ENCODE data around the gene CIRBP. TPM values are rescaled to one million over a fixed set of nuclear protein-coding genes. Genes with fewer than 3 reads are reported as not detected.
"Not testable (repeated sequence)": the region's sequence is repeated elsewhere in the genome, so short reads cannot be mapped to it uniquely, and the experiment has no call there.

CIRBP gene
- total and polyA plus RNA-seq, 2 donors, result 229 to 693 TPM

GRCh38 chr19:1296078-1296477 is 26.9 kb downstream of the CIRBP start:
- DNase-seq (ENCODE audit: low read depth in 6 of 9, low spot score in 9 of 9), result no peak
- Histone ChIP-seq H3K4me1 (ENCODE audit: control insufficient read depth in 2 of 2, insufficient read depth in 2 of 2, low read length in 2 of 2) (no peaks in the 10 kb centered on the region), H3K27me3 (ENCODE audit: control insufficient read depth in 2 of 2, insufficient read depth in 1 of 2, low read length in 1 of 2) (peaks cover 20 to 76% of the 10 kb centered on the region in 2 donors), H3K9me3 (ENCODE audit: control insufficient read depth in 2 of 2, insufficient read depth in 1 of 2, low read length in 1 of 2) (no peaks in the 10 kb centered on the region), H3K27ac (ENCODE audit: low read depth in 1 of 2, low read length in 1 of 2) (no peak overlapping the region), H3K4me3 (ENCODE audit: low read length in 2 of 2) (no peak overlapping the region), H3K36me3 (ENCODE audit: control insufficient read depth in 2 of 2, insufficient read depth in 2 of 2, low read length in 1 of 2) (no peaks in the 10 kb centered on the region)
- WGBS, result 93% methylated on average over 12 of the region's 13 CpGs

DNA sequence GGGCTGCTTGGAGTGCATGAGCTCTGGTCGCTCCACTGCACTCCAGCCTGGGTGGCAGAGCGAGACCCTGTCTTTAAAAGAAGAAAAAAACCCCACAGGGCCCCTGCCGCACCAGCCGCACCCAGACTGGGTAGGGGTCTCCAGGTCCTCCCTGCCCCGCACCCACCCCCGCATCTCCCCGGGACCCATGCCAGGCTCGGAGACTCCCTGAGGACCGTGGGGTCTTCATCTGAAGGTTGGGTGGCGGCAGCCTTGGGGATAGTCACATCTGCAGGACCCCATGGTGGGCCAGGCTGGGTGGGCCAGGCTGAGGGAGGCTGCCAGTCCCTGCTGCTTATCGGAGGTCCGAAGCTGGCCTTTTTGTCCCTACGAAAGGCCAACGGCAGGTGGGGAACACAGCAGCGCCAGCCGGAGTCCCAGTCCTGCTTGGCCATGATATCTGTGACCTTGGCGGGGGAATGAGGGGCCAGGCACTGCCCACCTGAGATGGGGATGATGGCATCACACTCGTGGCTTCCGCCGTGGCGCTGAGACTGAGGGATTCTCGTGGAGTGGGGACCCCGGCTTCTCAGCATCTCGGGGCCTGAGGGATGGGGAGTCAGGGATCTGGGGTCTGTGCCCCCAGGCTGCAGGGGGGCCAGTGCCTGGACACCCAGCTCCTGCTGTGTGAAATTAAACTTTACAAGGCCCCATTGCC is 27.6 kb downstream of the CIRBP start:
- 94% methylated on average over 24 of the region's 24 CpGs for WGBS
- Histone ChIP-seq H3K27ac (ENCODE audit: low read depth in 1 of 2, low read length in 1 of 2) (no peak overlapping the region), H3K4me1 (ENCODE audit: control insufficient read depth in 2 of 2, insufficient read depth in 2 of 2, low read length in 2 of 2) (no peaks in the 10 kb centered on the region), H3K9me3 (ENCODE audit: control insufficient read depth in 2 of 2, insufficient read depth in 1 of 2, low read length in 1 of 2) (no peaks in the 10 kb centered on the region), H3K4me3 (ENCODE audit: low read length in 2 of 2) (no peak overlapping the region), H3K36me3 (ENCODE audit: control insufficient read depth in 2 of 2, insufficient read depth in 2 of 2, low read length in 1 of 2) (no peaks in the 10 kb centered on the region), H3K27me3 (ENCODE audit: control insufficient read depth in 2 of 2, insufficient read depth in 1 of 2, low read length in 1 of 2) (peaks cover 20 to 70% of the 10 kb centered on the region in 2 donors)
- DNase-seq (ENCODE audit: low read depth in 6 of 9, low spot score in 9 of 9), result no peak

DNA sequence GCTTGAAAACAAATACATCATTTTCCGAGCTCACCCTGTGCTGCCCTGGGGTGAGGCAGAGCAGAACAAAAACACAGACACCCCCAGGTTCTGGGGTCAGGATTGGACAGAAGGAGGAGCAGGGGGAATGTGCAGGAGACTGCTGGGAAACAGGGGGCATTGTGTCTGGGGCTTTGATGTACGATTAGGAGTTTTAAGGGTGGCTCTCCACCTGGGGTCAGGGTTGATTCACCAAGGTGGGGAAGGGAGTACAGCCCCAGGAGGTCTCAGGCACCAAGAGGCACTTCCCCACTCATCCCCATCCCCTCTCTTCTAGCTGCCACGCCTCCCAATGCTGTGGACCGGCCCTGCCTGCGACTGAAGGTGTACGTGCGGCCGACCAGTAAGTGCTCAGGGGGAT is 29.1 kb downstream of the CIRBP start:
- DNase-seq (ENCODE audit: low read depth in 6 of 9, low spot score in 9 of 9), result no peak
- 90% methylated on average over 8 of the region's 8 CpGs for WGBS
- no peak overlapping the region for H3K27ac ChIP-seq (ENCODE audit: low read depth in 1 of 2, low read length in 1 of 2)
- no peaks in the 10 kb centered on the region for H3K9me3 ChIP-seq (ENCODE audit: control insufficient read depth in 2 of 2, insufficient read depth in 1 of 2, low read length in 1 of 2)
- no peak overlapping the region for H3K4me3 ChIP-seq (ENCODE audit: low read length in 2 of 2)
- H3K4me1 ChIP-seq (ENCODE audit: control insufficient read depth in 2 of 2, insufficient read depth in 2 of 2, low read length in 2 of 2), result no peaks in the 10 kb centered on the region
- H3K36me3 ChIP-seq (ENCODE audit: control insufficient read depth in 2 of 2, insufficient read depth in 2 of 2, low read length in 1 of 2), result no peaks in the 10 kb centered on the region
- peaks cover 14 to 69% of the 10 kb centered on the region in 2 donors for H3K27me3 ChIP-seq (ENCODE audit: control insufficient read depth in 2 of 2, insufficient read depth in 1 of 2, low read length in 1 of 2)

GRCh38 chr19:1299801-1300200 is 30.7 kb downstream of the CIRBP start:
- WGBS, result 79% methylated on average over 34 of the region's 34 CpGs

GRCh38 chr19:1300744-1301490 is 31.8 kb downstream of the CIRBP start:
- H3K4me3 ChIP-seq (ENCODE audit: low read length in 2 of 2), result no peak overlapping the region
- 92% methylated on average over 35 of the region's 35 CpGs for WGBS
- no peaks in the 10 kb centered on the region for H3K36me3 ChIP-seq (ENCODE audit: control insufficient read depth in 2 of 2, insufficient read depth in 2 of 2, low read length in 1 of 2)
- DNase-seq (ENCODE audit: low read depth in 6 of 9, low spot score in 9 of 9), result no peak
- no peaks in the 10 kb centered on the region for H3K4me1 ChIP-seq (ENCODE audit: control insufficient read depth in 2 of 2, insufficient read depth in 2 of 2, low read length in 2 of 2)
- H3K9me3 ChIP-seq (ENCODE audit: control insufficient read depth in 2 of 2, insufficient read depth in 1 of 2, low read length in 1 of 2), result no peaks in the 10 kb centered on the region
- peaks cover 3 to 54% of the 10 kb centered on the region in 2 donors for H3K27me3 ChIP-seq (ENCODE audit: control insufficient read depth in 2 of 2, insufficient read depth in 1 of 2, low read length in 1 of 2)
- H3K27ac ChIP-seq (ENCODE audit: low read depth in 1 of 2, low read length in 1 of 2), result no peak overlapping the region

More at GRCh38 chr19:1299801-1300200, 30.7 kb downstream of the CIRBP start:
- DNase-seq (ENCODE audit: low read depth in 6 of 9, low spot score in 9 of 9), result no peak
- Histone ChIP-seq H3K27ac (ENCODE audit: low read depth in 1 of 2, low read length in 1 of 2) (no peak overlapping the region), H3K4me1 (ENCODE audit: control insufficient read depth in 2 of 2, insufficient read depth in 2 of 2, low read length in 2 of 2) (no peaks in the 10 kb centered on the region), H3K9me3 (ENCODE audit: control insufficient read depth in 2 of 2, insufficient read depth in 1 of 2, low read length in 1 of 2) (no peaks in the 10 kb centered on the region), H3K27me3 (ENCODE audit: control insufficient read depth in 2 of 2, insufficient read depth in 1 of 2, low read length in 1 of 2) (peaks cover 5 to 64% of the 10 kb centered on the region in 2 donors), H3K36me3 (ENCODE audit: control insufficient read depth in 2 of 2, insufficient read depth in 2 of 2, low read length in 1 of 2) (no peaks in the 10 kb centered on the region), H3K4me3 (ENCODE audit: low read length in 2 of 2) (no peak overlapping the region)

DNA sequence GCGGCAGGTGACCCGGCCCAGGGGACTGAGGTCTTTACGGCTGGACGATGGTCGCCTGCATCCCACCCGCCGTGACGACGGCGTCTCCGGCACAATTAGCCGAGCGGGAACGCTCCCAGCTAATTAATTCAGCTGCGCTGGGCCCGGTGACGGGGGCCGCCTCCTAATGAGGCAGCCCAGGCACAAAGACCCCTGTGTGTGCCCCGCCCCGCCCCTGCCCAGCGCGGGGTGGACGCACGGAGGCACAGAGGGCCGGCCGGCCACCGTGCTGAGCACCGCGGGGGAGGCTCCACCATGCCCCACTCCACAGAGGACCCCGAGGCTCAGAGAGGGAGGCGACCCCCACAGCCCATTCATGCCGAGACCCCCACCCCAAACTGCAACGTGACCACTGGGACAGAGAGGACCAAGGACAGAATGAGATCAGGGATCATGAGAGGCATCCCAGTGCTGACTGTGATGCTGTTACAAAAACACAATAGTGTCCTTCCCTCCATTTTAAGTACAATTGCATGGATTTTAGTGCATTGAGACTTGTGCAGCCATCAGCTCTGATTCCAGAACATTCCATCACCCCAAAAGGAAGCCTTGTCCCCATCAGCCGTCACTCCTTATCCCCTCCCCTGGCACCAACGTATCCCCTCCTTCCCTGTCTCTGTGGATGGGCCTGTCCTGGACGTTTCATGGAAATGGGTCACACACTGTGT is 33.6 kb downstream of the CIRBP start:
- Histone ChIP-seq H3K27me3 (ENCODE audit: control insufficient read depth in 2 of 2, insufficient read depth in 1 of 2, low read length in 1 of 2) (peaks cover 0 to 40% of the 10 kb centered on the region in 2 donors), H3K36me3 (ENCODE audit: control insufficient read depth in 2 of 2, insufficient read depth in 2 of 2, low read length in 1 of 2) (no peaks in the 10 kb centered on the region), H3K9me3 (ENCODE audit: control insufficient read depth in 2 of 2, insufficient read depth in 1 of 2, low read length in 1 of 2) (no peaks in the 10 kb centered on the region), H3K4me1 (ENCODE audit: control insufficient read depth in 2 of 2, insufficient read depth in 2 of 2, low read length in 2 of 2) (no peaks in the 10 kb centered on the region), H3K4me3 (ENCODE audit: low read length in 2 of 2) (no peak overlapping the region), H3K27ac (ENCODE audit: low read depth in 1 of 2, low read length in 1 of 2) (no peak overlapping the region)
- DNase-seq (ENCODE audit: low read depth in 6 of 9, low spot score in 9 of 9), result no peak
- 90% methylated on average over 36 of the region's 36 CpGs for WGBS

GRCh38 chr19:1304197-1304924 is 35.2 kb downstream of the CIRBP start:
- Histone ChIP-seq H3K4me1 (ENCODE audit: control insufficient read depth in 2 of 2, insufficient read depth in 2 of 2, low read length in 2 of 2) (no peaks in the 10 kb centered on the region), H3K27ac (ENCODE audit: low read depth in 1 of 2, low read length in 1 of 2) (no peak overlapping the region), H3K27me3 (ENCODE audit: control insufficient read depth in 2 of 2, insufficient read depth in 1 of 2, low read length in 1 of 2) (peaks cover 0 to 38% of the 10 kb centered on the region in 2 donors), H3K36me3 (ENCODE audit: control insufficient read depth in 2 of 2, insufficient read depth in 2 of 2, low read length in 1 of 2) (no peaks in the 10 kb centered on the region), H3K9me3 (ENCODE audit: control insufficient read depth in 2 of 2, insufficient read depth in 1 of 2, low read length in 1 of 2) (no peaks in the 10 kb centered on the region), H3K4me3 (ENCODE audit: low read length in 2 of 2) (no peak overlapping the region)
- DNase-seq (ENCODE audit: low read depth in 6 of 9, low spot score in 9 of 9), result no peak
- WGBS, result 92% methylated on average over 28 of the region's 28 CpGs

DNA sequence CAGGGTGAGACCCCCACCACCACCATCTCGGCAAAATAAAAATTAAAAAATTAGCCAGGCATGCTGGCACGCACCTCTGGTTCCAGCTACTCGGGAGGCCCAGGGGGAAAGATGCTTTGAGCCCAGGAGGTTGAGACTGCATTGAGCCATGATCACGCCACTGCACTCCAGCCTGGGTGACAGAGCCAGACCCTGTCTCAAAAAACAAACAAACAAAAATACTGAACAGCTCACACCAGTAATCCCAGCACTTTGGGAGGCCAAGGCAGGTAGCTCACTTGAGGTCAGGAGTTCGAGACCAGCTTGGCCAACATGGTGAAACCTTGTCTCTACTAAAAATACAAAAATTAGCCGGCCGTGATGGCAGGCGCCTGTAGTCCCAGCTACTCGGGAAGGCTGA is 36.2 kb downstream of the CIRBP start:
- not testable (repeated sequence) for DNase-seq (ENCODE audit: low read depth in 6 of 9, low spot score in 9 of 9); H3K9me3 ChIP-seq (ENCODE audit: control insufficient read depth in 2 of 2, insufficient read depth in 1 of 2, low read length in 1 of 2); H3K36me3 ChIP-seq (ENCODE audit: control insufficient read depth in 2 of 2, insufficient read depth in 2 of 2, low read length in 1 of 2); H3K4me3 ChIP-seq (ENCODE audit: low read length in 2 of 2); H3K27ac ChIP-seq (ENCODE audit: low read depth in 1 of 2, low read length in 1 of 2); H3K4me1 ChIP-seq (ENCODE audit: control insufficient read depth in 2 of 2, insufficient read depth in 2 of 2, low read length in 2 of 2)
- peaks cover 0 to 40% of the 10 kb centered on the region in 2 donors for H3K27me3 ChIP-seq (ENCODE audit: control insufficient read depth in 2 of 2, insufficient read depth in 1 of 2, low read length in 1 of 2)
- WGBS, result 92% methylated on average over 9 of the region's 9 CpGs

Data from thymus (tissue), 11 donors.